OCI-LY7 (cell line): ENCODE measurements around the gene PFKFB2.

Source experiments
- EZH2phosphoT487 ChIP-seq: fragments of 200-600 bp; sonication (generic); IDR thresholded peaks from 2 replicates; pipeline ENCODE4 v1.6.1; 2018; ENCODE audit warnings: low read depth, borderline replicate concordance, mild to moderate bottlenecking, mixed run types, antibody characterized with exemption, low read length, moderate library complexity, mixed read lengths
- TF ChIP-seq, protein P1 (sequence below): fragments of 200-600 bp; sonication (generic); conservative IDR thresholded peaks from 2 replicates; pipeline ENCODE4 v1.5.1; 2014; ENCODE audit warnings: mild to moderate bottlenecking, antibody characterized with exemption, low read length, moderate library complexity, mixed read lengths

DNA sequence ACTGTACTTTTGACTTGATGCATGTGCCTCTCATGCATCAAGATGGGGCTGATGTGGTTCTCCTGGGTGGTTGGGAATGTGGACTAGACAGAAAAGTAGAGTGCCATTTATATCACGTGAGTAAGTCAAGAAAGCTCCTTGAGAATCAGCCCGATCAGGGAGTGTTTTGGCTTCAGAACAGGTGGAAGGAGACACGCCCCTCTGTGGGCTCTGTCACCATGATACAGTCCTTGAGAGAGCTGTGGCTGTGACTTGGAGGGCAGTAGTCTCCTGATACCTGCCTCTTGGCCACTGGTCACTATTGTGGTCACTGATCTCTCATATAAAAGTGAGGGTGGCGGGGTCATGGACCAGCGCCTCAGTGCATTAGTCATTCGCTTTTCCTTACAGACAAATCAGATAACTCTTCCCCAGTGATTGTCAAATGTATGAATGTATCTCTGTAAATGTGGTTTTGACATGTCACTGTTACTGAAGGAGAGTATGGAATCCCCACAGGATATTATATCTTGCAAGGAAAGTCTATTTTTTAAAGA lies 26.7 kb downstream of the PFKFB2 start:
- TF ChIP-seq, protein P1, sequence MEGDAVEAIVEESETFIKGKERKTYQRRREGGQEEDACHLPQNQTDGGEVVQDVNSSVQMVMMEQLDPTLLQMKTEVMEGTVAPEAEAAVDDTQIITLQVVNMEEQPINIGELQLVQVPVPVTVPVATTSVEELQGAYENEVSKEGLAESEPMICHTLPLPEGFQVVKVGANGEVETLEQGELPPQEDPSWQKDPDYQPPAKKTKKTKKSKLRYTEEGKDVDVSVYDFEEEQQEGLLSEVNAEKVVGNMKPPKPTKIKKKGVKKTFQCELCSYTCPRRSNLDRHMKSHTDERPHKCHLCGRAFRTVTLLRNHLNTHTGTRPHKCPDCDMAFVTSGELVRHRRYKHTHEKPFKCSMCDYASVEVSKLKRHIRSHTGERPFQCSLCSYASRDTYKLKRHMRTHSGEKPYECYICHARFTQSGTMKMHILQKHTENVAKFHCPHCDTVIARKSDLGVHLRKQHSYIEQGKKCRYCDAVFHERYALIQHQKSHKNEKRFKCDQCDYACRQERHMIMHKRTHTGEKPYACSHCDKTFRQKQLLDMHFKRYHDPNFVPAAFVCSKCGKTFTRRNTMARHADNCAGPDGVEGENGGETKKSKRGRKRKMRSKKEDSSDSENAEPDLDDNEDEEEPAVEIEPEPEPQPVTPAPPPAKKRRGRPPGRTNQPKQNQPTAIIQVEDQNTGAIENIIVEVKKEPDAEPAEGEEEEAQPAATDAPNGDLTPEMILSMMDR, result no peak
- no peak for TF ChIP-seq EZH2phosphoT487
